Umbilical cord (tissue), 2 donors: ENCODE measurements around the gene CDH23. TPM values are rescaled to one million over a fixed set of nuclear protein-coding genes. Genes with fewer than 3 reads are reported as not detected.

Experiments
- DNase-seq: peaks from one replicate; pipeline ENCODE4 v3.0.0-alpha.2; 2015; ENCODE audit warnings: low spot score
- total RNA-seq: library from RNA; depleted of rRNA; stranded (reverse); fragments of >200 nt; gene quantifications from one replicate; pipeline ENCODE4 v1.2.3, GENCODE V29; 2014; ENCODE audit warnings: low replicate concordance; ENCODE audit not compliant: insufficient read depth

The CDH23 gene
- total RNA-seq, 1 donor from 2014 or later: 7.0 TPM

GRCh38 chr10:71369602-71370001 is 27.1 kb upstream of the CDH23 start:
- DNase-seq: no peak

- no peak for DNase-seq
These were observed 26.7 kb upstream of the CDH23 start for GRCh38 chr10:71370031-71370430.

- DNase-seq: peak; percentile 32
These were observed 25.0 kb upstream of the CDH23 start for GRCh38 chr10:71371750-71372166.

GRCh38 chr10:71372882-71373495 is 23.7 kb upstream of the CDH23 start:
- DNase-seq: peak; percentile 37

- DNase-seq: no peak
These were observed 22.1 kb upstream of the CDH23 start for GRCh38 chr10:71374481-71375233.

GRCh38 chr10:71375952-71376351 is 20.8 kb upstream of the CDH23 start:
- DNase-seq: no peak

- no peak for DNase-seq
These were observed 18.2 kb upstream of the CDH23 start for GRCh38 chr10:71378336-71379117.

- DNase-seq: no peak
These were observed 17.5 kb upstream of the CDH23 start for GRCh38 chr10:71379118-71379766.

GRCh38 chr10:71380841-71381240 is 15.9 kb upstream of the CDH23 start:
- DNase-seq: no peak

GRCh38 chr10:71381611-71382010 is 15.1 kb upstream of the CDH23 start:
- DNase-seq: no peak

GRCh38 chr10:71382028-71382427 is 14.7 kb upstream of the CDH23 start:
- no peak for DNase-seq

GRCh38 chr10:71382757-71383156 is 14.0 kb upstream of the CDH23 start:
- DNase-seq: no peak

GRCh38 chr10:71383972-71384687 is 12.6 kb upstream of the CDH23 start:
- peak; percentile 39 for DNase-seq

- DNase-seq: no peak
These were observed 8.5 kb upstream of the CDH23 start for GRCh38 chr10:71388171-71388570.

GRCh38 chr10:71388583-71389310 is 8.0 kb upstream of the CDH23 start:
- no peak for DNase-seq

- DNase-seq: no peak
These were observed 6.8 kb upstream of the CDH23 start for GRCh38 chr10:71389768-71390460.

GRCh38 chr10:71390461-71390835 is 6.3 kb upstream of the CDH23 start:
- no peak for DNase-seq

- DNase-seq: no peak
These were observed 5.6 kb upstream of the CDH23 start for GRCh38 chr10:71390921-71391690.

GRCh38 chr10:71391701-71392100 is 5.0 kb upstream of the CDH23 start:
- no peak for DNase-seq
